SJCRH30 (cell line): ENCODE results near the gene CPED1. TPM values are rescaled to one million over a fixed set of nuclear protein-coding genes. Genes with fewer than 3 reads are reported as not detected.

Experiments
- DNase-seq, 2 experiments: peaks; one replicate each; pipeline ENCODE4 v3.0.0-alpha.2; 2015 to 2020
- H3K27ac ChIP-seq: fragments of 250-450 bp; sonication (Bioruptor Pico); 2 replicates; pipeline ENCODE4 v1.5.1; 2020; ENCODE audit warnings: mild to moderate bottlenecking, moderate library complexity
- H3K27me3 ChIP-seq: fragments of 250-450 bp; sonication (Bioruptor Pico); 2 replicates; pipeline ENCODE4 v1.5.1; 2020; ENCODE audit warnings: mild to moderate bottlenecking, moderate library complexity
- H3K36me3 ChIP-seq: fragments of 250-450 bp; sonication (Bioruptor Pico); 2 replicates; pipeline ENCODE4 v1.5.1; 2020; ENCODE audit warnings: mild to moderate bottlenecking, moderate library complexity
- H3K4me1 ChIP-seq: fragments of 250-450 bp; sonication (Bioruptor Pico); 2 replicates; pipeline ENCODE4 v1.5.1; 2020; ENCODE audit warnings: mild to moderate bottlenecking, moderate library complexity
- H3K4me3 ChIP-seq: fragments of 250-450 bp; sonication (Bioruptor Pico); 2 replicates; pipeline ENCODE4 v1.5.1; 2020; ENCODE audit warnings: mild to moderate bottlenecking, moderate library complexity
- H3K9me3 ChIP-seq: fragments of 250-450 bp; sonication (Bioruptor Pico); replicated peaks from 2 replicates; pipeline ENCODE4 v1.5.1; 2020; ENCODE audit warnings: mild to moderate bottlenecking, moderate library complexity
- total RNA-seq: library from RNA; depleted of rRNA; stranded (reverse); fragments of >200 nt; shearing (Covaris generic); gene quantifications from 2 replicates; pipeline ENCODE4 v1.2.3, GENCODE V29; 2014

Gene CPED1
- total RNA-seq, 1 experiment from 2014 or later, result 4.4 TPM

- no peaks in the 10 kb centered on the region for H3K36me3 ChIP-seq
- H3K27me3 ChIP-seq, result no peaks in the 10 kb centered on the region
- DNase-seq, result no peak
- H3K27ac ChIP-seq, result no peak overlapping the region
- peaks cover 44% of the 10 kb centered on the region for H3K4me1 ChIP-seq
- H3K9me3 ChIP-seq, result no peaks in the 10 kb centered on the region
- H3K4me3 ChIP-seq, result no peak overlapping the region
Observed at GRCh38 chr7:121080257-121080912, 91.9 kb downstream of the CPED1 start.

DNA sequence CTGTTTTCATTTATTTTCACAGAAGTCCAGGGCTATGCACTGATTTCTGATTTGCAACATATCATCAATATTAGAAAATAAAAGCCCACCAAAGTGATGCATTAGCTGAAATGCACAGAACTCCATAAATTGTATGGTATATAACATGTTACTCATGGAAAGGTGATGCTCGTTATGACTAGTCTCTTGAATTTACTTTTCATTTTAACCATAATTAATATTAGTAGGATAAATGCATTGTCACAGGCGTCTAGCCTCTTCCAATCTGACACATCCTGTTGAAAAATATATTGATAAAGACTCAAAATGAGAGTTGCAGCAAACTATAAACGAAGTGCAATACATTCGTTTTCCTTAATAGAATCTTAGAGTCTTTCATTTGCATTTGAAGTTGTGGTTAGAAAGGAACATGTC, 92.4 kb downstream of the CPED1 start:
- H3K4me3 ChIP-seq, result no peak overlapping the region
- H3K4me1 ChIP-seq, result peaks cover 49% of the 10 kb centered on the region

DNA sequence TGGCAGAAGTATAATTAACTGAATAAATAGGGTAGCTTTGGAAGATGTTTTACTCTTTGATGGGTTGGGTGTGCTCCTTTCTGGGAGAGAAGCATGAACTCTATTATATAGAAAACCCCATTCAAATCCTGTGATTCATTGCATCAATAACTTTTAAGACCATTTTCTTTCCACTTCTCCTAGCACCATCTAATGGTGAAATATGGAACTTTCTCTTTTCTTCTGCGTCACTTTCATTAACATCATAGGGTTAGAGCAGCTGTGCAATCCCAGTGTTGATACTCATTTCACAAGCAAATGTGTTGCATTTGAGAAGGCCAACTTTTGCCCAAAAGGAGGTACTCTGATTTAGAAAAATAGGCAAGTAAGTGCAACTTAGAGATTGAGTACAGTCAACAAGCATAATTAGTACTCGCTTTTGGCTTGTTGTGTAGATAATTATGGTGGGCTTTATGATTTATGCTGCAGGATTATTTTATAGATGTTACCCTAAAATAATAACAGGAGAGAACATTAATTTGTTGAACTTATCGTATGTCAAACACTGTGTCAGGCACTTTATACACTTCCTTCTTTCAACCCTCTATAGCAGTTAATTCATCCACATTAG, 92.9 kb downstream of the CPED1 start:
- peak; percentile 26 to 88 for DNase-seq
- Histone ChIP-seq H3K4me1 (peaks cover 50% of the 10 kb centered on the region), H3K27me3 (no peaks in the 10 kb centered on the region), H3K4me3 (no peak overlapping the region), H3K9me3 (no peaks in the 10 kb centered on the region), H3K27ac (no peak overlapping the region), H3K36me3 (no peaks in the 10 kb centered on the region)

More for the DNA sequence above, 92.4 kb downstream of the CPED1 start:
- no peaks in the 10 kb centered on the region for H3K36me3 ChIP-seq
- H3K9me3 ChIP-seq, result no peaks in the 10 kb centered on the region
- H3K27me3 ChIP-seq, result no peaks in the 10 kb centered on the region
- no peak for DNase-seq
- H3K27ac ChIP-seq, result no peak overlapping the region

DNA sequence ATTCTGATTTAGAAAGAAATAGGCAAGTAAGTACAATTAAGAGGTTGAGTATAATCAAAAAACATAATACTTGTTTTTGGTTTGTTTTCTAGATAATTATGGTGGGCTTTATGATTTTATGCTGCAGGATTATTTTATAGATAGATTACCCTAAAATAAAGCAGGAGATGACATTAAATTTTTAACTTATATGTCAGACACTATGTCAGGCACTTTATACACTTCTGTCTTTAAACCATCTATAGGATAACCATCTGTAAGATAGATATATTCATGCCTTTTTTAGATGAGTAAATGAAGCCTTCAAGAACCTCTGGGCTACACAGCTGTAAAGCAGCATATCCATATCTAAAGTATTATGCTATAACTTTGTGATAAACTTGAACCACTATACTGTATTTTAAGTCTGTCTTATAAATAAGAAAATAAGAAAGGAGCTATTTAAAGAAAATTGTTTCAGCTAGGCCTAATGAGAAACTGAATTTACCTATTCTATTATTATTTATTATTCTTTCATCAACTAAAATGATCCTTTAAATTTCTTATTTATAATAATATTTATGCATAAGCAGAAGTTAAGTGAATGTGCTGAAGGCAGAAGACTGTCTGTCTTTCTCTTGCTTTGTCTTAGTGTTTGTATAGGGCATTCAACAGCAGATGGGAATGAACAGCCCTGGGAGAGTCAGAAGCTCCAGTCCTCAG, 94.0 kb downstream of the CPED1 start:
- Histone ChIP-seq H3K27ac (peak overlapping the region; percentile 93), H3K4me3 (no peak overlapping the region), H3K4me1 (peaks cover 52% of the 10 kb centered on the region), H3K36me3 (no peaks in the 10 kb centered on the region), H3K9me3 (no peaks in the 10 kb centered on the region), H3K27me3 (no peaks in the 10 kb centered on the region)
- no peak for DNase-seq

- Histone ChIP-seq H3K4me1 (peaks cover 52% of the 10 kb centered on the region), H3K4me3 (no peak overlapping the region), H3K9me3 (no peaks in the 10 kb centered on the region), H3K27me3 (no peaks in the 10 kb centered on the region), H3K27ac (peak overlapping the region; percentile 93), H3K36me3 (no peaks in the 10 kb centered on the region)
- DNase-seq, result peak; percentile 64 to 66
Observed at GRCh38 chr7:121083138-121083789, 94.8 kb downstream of the CPED1 start.

DNA sequence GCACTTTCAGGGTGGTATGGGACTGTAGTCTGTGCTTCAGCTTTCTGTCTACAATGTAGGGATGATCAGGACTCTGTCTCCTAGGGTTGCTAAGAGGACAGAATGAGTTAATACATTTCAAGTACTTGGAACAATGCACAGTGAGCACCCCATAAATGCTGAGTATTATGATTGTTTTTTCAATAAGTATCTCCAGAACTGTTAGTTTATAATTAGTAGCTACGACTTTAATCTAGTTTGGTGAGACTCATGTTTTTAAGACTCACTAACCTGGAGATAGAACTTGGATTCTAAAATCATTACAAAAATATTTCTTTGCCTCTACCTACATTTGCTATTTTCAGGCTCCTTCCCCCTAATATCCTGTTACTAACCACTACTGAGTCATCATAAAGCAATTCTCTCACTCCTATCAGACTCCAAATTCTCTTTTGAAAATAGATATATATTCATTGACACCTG, 95.3 kb downstream of the CPED1 start:
- DNase-seq, result no peak
- H3K27me3 ChIP-seq, result no peaks in the 10 kb centered on the region
- H3K4me3 ChIP-seq, result no peak overlapping the region
- no peaks in the 10 kb centered on the region for H3K9me3 ChIP-seq
- peaks cover 52% of the 10 kb centered on the region for H3K4me1 ChIP-seq
- no peaks in the 10 kb centered on the region for H3K36me3 ChIP-seq
- peak overlapping the region; percentile 93 for H3K27ac ChIP-seq

DNA sequence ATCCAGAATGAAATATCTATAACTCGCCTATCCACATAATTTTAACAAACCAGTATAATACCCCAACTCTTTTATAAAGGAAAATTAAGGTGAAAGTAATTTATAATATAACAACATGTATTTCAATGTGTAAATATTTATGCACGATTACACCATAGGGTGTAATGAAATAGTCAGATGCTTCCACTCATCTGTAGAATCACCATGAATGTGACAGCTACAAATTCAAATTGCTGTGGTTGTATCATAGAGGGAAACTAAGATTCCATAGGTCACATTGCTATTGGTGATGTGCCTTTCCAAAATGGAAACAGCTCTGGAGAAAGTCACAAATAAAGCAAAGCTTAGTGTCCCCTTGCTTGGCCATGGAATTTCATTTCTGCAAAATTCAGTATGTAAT, 95.7 kb downstream of the CPED1 start:
- H3K36me3 ChIP-seq, result no peaks in the 10 kb centered on the region
- H3K4me1 ChIP-seq, result peaks cover 52% of the 10 kb centered on the region
- H3K27ac ChIP-seq, result peak overlapping the region; percentile 93
- no peak overlapping the region for H3K4me3 ChIP-seq
- DNase-seq, result no peak
- no peaks in the 10 kb centered on the region for H3K9me3 ChIP-seq
- no peaks in the 10 kb centered on the region for H3K27me3 ChIP-seq

DNA sequence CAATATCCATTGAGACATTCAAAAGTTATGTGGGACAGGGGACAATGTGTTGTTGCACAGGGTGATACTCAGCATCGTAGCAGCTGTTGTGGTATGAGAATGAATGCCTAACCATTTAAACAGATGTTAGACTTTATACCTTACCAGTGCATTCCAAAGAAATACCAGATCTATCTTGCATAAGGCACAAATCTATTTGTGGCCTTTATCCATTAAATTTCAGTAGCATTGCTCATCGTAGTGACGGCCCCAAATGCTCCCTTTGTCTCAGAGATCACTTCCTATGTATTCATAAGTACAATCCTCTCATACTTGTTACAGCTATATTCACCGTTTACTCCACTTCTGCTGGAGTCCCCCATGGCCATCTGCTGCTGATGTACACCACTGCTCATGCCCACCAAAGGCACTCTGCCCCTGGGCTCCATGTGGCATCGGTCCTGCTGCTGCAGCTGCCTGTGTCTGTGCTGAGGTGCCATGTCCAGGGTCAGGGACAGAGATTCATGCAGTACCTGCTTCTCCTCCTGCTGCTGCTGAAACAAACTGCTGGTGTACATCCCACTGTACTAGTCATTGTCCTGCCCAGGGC, 96.3 kb downstream of the CPED1 start:
- Histone ChIP-seq H3K9me3 (no peaks in the 10 kb centered on the region), H3K4me3 (0 out of 2 replicates have a peak overlapping the region, but pooled peaks have one; percentile 2), H3K27ac (peak overlapping the region; percentile 93)

DNA sequence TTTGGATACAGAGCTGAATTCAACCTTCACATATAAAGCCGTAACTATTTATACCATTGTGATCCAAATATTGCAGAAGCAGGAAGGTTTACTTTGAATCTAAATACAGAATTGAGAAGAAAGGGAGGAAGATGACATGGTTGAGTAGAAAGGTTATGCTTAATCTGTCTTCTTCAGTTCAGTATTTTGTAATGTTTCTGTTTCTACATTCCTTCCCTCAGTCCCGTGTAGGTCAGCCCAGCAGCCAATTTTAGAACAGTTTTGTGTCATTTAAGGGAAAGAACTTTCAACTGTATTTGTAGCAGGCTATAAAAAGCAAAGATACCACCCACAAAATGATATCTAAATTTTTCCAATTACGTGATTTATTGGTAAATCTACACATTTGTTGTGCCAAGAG, 97.4 kb downstream of the CPED1 start:
- DNase-seq, result no peak
- no peaks in the 10 kb centered on the region for H3K36me3 ChIP-seq
- H3K4me1 ChIP-seq, result peaks cover 52% of the 10 kb centered on the region
- no peak overlapping the region for H3K4me3 ChIP-seq
- peak overlapping the region; percentile 93 for H3K27ac ChIP-seq
- H3K9me3 ChIP-seq, result no peaks in the 10 kb centered on the region
- no peaks in the 10 kb centered on the region for H3K27me3 ChIP-seq

More for the DNA sequence above, 96.3 kb downstream of the CPED1 start:
- Histone ChIP-seq H3K36me3 (no peaks in the 10 kb centered on the region), H3K27me3 (no peaks in the 10 kb centered on the region), H3K4me1 (peaks cover 52% of the 10 kb centered on the region)
- peak; percentile 70 to 79 for DNase-seq

DNA sequence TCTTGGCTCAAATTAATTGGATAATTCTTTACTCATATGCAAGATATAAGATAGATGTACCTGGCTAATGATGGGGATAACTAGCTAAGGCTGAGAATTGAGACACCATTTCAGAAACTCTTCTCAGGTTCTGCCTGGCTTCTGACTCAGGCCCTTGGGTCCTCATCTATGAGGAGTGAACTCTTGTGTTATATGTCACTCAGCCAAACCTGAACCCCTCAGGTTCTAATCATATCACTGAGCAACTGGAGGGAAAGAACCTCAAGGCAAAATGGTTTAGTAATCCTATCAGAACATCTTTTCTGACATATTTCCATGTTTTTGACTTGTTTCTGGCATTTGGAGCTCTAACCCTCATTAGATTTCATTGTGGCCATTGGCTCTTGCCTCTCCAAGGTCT, 100.4 kb downstream of the CPED1 start:
- no peak for DNase-seq
- H3K4me3 ChIP-seq, result no peak overlapping the region

GRCh38 chr7:121094829-121095228, 106.3 kb downstream of the CPED1 start:
- H3K27me3 ChIP-seq, result no peaks in the 10 kb centered on the region
- peaks cover 7% of the 10 kb centered on the region for H3K4me1 ChIP-seq
- no peaks in the 10 kb centered on the region for H3K36me3 ChIP-seq
- H3K4me3 ChIP-seq, result no peak overlapping the region
- H3K27ac ChIP-seq, result no peak overlapping the region
- no peaks in the 10 kb centered on the region for H3K9me3 ChIP-seq
- no peak for DNase-seq

More for the DNA sequence above, 100.4 kb downstream of the CPED1 start:
- H3K9me3 ChIP-seq, result no peaks in the 10 kb centered on the region
- no peak overlapping the region for H3K27ac ChIP-seq
- peaks cover 27% of the 10 kb centered on the region for H3K4me1 ChIP-seq
- no peaks in the 10 kb centered on the region for H3K27me3 ChIP-seq
- H3K36me3 ChIP-seq, result no peaks in the 10 kb centered on the region

DNA sequence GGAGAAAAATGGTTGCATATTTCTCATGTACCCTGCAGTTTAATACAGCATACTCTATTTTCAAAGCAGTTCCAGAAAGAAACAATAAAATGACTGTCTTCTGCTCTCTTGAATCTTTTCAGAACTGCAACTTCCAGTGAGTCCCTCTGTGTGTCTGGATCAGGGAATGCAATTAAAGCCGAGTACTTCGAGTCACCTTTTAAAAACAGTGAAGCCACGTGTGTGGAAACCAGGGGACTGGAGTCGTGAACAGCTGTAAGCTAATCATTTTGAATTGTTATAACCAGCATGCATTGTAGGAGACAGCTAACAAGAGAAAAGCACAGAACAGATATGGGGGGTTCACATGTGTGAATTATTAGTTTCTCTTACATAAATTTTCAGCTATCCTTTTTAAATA, 109.1 kb downstream of the CPED1 start:
- H3K4me3 ChIP-seq, result no peak overlapping the region
- no peaks in the 10 kb centered on the region for H3K9me3 ChIP-seq
- H3K27me3 ChIP-seq, result no peaks in the 10 kb centered on the region
- H3K27ac ChIP-seq, result no peak overlapping the region
- H3K4me1 ChIP-seq, result peaks cover 7% of the 10 kb centered on the region
- DNase-seq, result peak in 1 of 2 experiments; percentile 15
- no peaks in the 10 kb centered on the region for H3K36me3 ChIP-seq

DNA sequence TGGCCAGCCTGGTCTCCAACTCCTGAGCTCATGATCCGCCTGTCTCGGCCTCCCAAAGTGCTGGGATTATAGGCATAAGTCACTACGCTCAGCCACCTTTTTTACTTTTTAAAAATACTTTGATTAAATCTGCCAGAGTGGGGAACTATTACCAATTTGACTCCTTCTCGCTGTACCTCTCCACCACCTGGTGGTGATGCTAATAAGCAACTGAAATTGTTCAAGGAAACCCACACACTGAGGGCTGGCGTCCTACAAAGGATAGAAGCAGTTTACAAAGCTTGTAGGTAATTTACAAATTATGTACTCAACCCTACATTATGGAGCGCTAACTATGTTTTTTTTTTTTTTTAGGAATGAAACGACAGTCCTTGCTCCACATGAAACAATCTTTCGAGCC, 111.1 kb downstream of the CPED1 start:
- peaks cover 7% of the 10 kb centered on the region for H3K4me1 ChIP-seq
- H3K4me3 ChIP-seq, result no peak overlapping the region
- H3K36me3 ChIP-seq, result no peaks in the 10 kb centered on the region
- DNase-seq, result peak in 1 of 2 experiments; percentile 22
- H3K9me3 ChIP-seq, result no peaks in the 10 kb centered on the region
- H3K27me3 ChIP-seq, result no peaks in the 10 kb centered on the region
- no peak overlapping the region for H3K27ac ChIP-seq

DNA sequence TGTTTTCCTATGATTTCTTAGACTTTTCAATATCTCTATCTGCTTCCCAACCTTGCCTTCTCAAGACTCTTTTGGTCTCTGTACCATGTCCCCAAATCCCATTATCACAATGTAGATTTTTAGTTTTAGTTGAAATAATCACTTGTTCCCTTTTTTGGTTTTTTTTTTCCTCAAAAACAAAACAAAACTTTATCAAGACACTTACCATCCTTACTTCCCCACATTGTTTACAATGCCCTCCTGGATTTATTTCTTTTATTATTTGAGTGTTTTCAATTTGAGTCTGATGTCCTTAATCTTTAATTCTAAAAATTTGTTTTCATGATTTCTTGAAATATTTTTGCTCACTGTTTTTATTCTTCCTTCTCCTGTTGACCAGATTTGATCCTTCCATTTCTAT, 112.6 kb downstream of the CPED1 start:
- Histone ChIP-seq H3K36me3 (no peaks in the 10 kb centered on the region), H3K27me3 (no peaks in the 10 kb centered on the region), H3K4me1 (peaks cover 7% of the 10 kb centered on the region), H3K27ac (no peak overlapping the region), H3K9me3 (no peaks in the 10 kb centered on the region), H3K4me3 (no peak overlapping the region)
- no peak for DNase-seq
